SK-N-SH (cell line): ENCODE results near the gene RRP1B. TPM values are rescaled to one million over a fixed set of nuclear protein-coding genes. Genes with fewer than 3 reads are reported as not detected.
A peak's percentile ranks its signal among the peaks of the same experiment; 100 is the strongest.

Source experiments
- CTCF ChIA-PET: fragments of 300-600, 350-600 bp; formaldehyde crosslinking; extraction: SDS; loops from one replicate; lab custom pipeline; 2021; lab: Yijun Ruan, JAX
- POLR2A ChIA-PET: fragments of 350-600 bp; sonication (Branson Sonifier 250); formaldehyde crosslinking; extraction: SDS; loops from one replicate; lab custom pipeline; 2020; ENCODE audit warnings: antibody characterized with exemption, inconsistent platforms; lab: Yijun Ruan, JAX
- DNase-seq: peaks from one replicate; pipeline ENCODE4 v3.0.0; 2012
- H2AFZ ChIP-seq: fragments of 200-600 bp; sonication (generic); 2 replicates; pipeline ENCODE4 v1.8.1; 2016; ENCODE audit warnings: antibody characterized with exemption, mild to moderate bottlenecking, low read depth
- H3F3A ChIP-seq: fragments of 200-600 bp; sonication (generic); replicated peaks from 2 replicates; pipeline ENCODE3; 2016; ENCODE audit warnings: antibody characterized with exemption, mild to moderate bottlenecking; ENCODE audit not compliant: insufficient read depth
- H3K27ac ChIP-seq, 2 experiments: fragments of 200-500 bp in 1 of 2; fragments of 200-600 bp in 1 of 2; sonication (Bioruptor generic) in 1 of 2; sonication (generic), shearing (Covaris generic) in 1 of 2; 2 replicates each; pipeline versions ENCODE4 v1.5.1 to v1.6.1; 2014 to 2016; ENCODE audit warnings: low read depth in 2 of 2, inconsistent platforms in 1 of 2, low read length in 1 of 2, mild to moderate bottlenecking in 1 of 2, mixed read lengths in 1 of 2
- H3K27me3 ChIP-seq: fragments of 200-600 bp; sonication (generic), shearing (Covaris generic); 2 replicates; pipeline ENCODE4 v1.6.1; 2016; ENCODE audit warnings: mixed run types; ENCODE audit not compliant: insufficient read depth
- H3K36me3 ChIP-seq, 2 experiments: fragments of 200-500 bp in 1 of 2; fragments of 200-600 bp in 1 of 2; sonication (Bioruptor generic) in 1 of 2; sonication (generic) in 1 of 2; replicated peaks in 1 of 2; 2 replicates each; pipeline versions ENCODE3 to v1.5.1; 2014 to 2016; ENCODE audit warnings: low read length in 1 of 2, mild to moderate bottlenecking in 1 of 2; ENCODE audit not compliant: insufficient read depth in 2 of 2, control insufficient read depth in 1 of 2
- H3K4me1 ChIP-seq, 2 experiments: fragments of 200-500 bp in 1 of 2; fragments of 200-600 bp in 1 of 2; sonication (Bioruptor generic) in 1 of 2; sonication (generic), shearing (Covaris generic) in 1 of 2; 2 replicates each; pipeline versions ENCODE4 v1.5.1 to v1.6.1; 2014 to 2016; ENCODE audit warnings: low read depth in 1 of 2, low read length in 1 of 2, mixed run types in 1 of 2; ENCODE audit not compliant: insufficient read depth in 2 of 2, control insufficient read depth in 1 of 2
- H3K4me2 ChIP-seq: fragments of 200-600 bp; sonication (generic), shearing (Covaris generic); 2 replicates; pipeline ENCODE4 v1.6.1; 2017; ENCODE audit warnings: mixed run types
- H3K4me3 ChIP-seq, 2 experiments: fragments of 200-500 bp in 1 of 2; fragments of 200-600 bp in 1 of 2; sonication (Bioruptor generic) in 1 of 2; sonication (generic), shearing (Covaris generic) in 1 of 2; 2 replicates each; pipeline versions ENCODE4 v1.5.1 to v1.8.1; 2014 to 2016; ENCODE audit warnings: low read depth in 2 of 2, inconsistent platforms in 1 of 2, low read length in 1 of 2, mild to moderate bottlenecking in 1 of 2, mixed read lengths in 1 of 2, moderate library complexity in 1 of 2
- H3K79me2 ChIP-seq: fragments of 200-600 bp; sonication (generic); 2 replicates; pipeline ENCODE4 v1.8.1; 2017; ENCODE audit warnings: mild to moderate bottlenecking; ENCODE audit not compliant: insufficient read depth
- H3K9ac ChIP-seq: fragments of 200-600 bp; sonication (generic); 2 replicates; pipeline ENCODE4 v1.6.1; 2017; ENCODE audit warnings: mixed run types
- H3K9me2 ChIP-seq: fragments of 200-600 bp; sonication (generic); 2 replicates; pipeline ENCODE4 v1.6.1; 2017; ENCODE audit warnings: mixed run types
- H3K9me3 ChIP-seq: fragments of 200-600 bp; sonication (generic); 2 replicates; pipeline ENCODE4 v1.6.1; 2017; ENCODE audit warnings: mixed run types, mild to moderate bottlenecking, moderate library complexity
- H4K20me1 ChIP-seq: fragments of 200-600 bp; sonication (generic); 2 replicates; pipeline ENCODE4 v1.6.1; 2017; ENCODE audit warnings: mild to moderate bottlenecking, mixed run types; ENCODE audit not compliant: insufficient read depth
- CHD2 ChIP-seq: fragments of 150-350 bp; IDR thresholded peaks from 2 replicates; pipeline ENCODE4 v1.6.1; 2018; ENCODE audit warnings: low read length; ENCODE audit not compliant: partially characterized antibody
- ELF1 ChIP-seq: IDR thresholded peaks from 2 replicates; pipeline ENCODE4 v1.4.0; 2012
- EP300 ChIP-seq, 2 experiments: IDR thresholded peaks; 2 replicates each; pipeline versions ENCODE4 v1.4.0 to v1.6.1; 2012; ENCODE audit warnings: borderline replicate concordance in 1 of 2, low read depth in 1 of 2, low read length in 1 of 2
- EZH2phosphoT487 ChIP-seq: fragments of 200-600 bp; sonication (generic); IDR thresholded peaks from 2 replicates; pipeline ENCODE4 v1.6.1; 2017; ENCODE audit warnings: low read depth, mixed run types, mild to moderate bottlenecking, antibody characterized with exemption, moderate library complexity, borderline replicate concordance
- FOSL2 ChIP-seq: IDR thresholded peaks from 2 replicates; pipeline ENCODE4 v1.4.0; 2012; ENCODE audit warnings: low read depth, mild to moderate bottlenecking, moderate library complexity, borderline replicate concordance
- FOXM1 ChIP-seq: IDR thresholded peaks from 2 replicates; pipeline ENCODE4 v1.4.0; 2012; ENCODE audit warnings: low read depth, mild to moderate bottlenecking
- GABPA ChIP-seq: IDR thresholded peaks from 2 replicates; pipeline ENCODE4 v1.4.0; 2012; ENCODE audit warnings: low read depth, mild to moderate bottlenecking
- GATA2 ChIP-seq: sonication (generic); formaldehyde crosslinking; IDR thresholded peaks from 2 replicates; pipeline ENCODE4 v1.5.0; 2020; ENCODE audit warnings: mild to moderate bottlenecking, missing genetic modification reagents
- JUND ChIP-seq: IDR thresholded peaks from 2 replicates; pipeline ENCODE4 v1.4.0; 2012
- MEF2A ChIP-seq: IDR thresholded peaks from 2 replicates; pipeline ENCODE4 v1.4.0; 2012; ENCODE audit warnings: low read depth, borderline replicate concordance
- NFIC ChIP-seq: IDR thresholded peaks from 2 replicates; pipeline ENCODE4 v1.4.0; 2012; ENCODE audit warnings: borderline replicate concordance
- NRF1 ChIP-seq: IDR thresholded peaks from 2 replicates; pipeline ENCODE4 v1.6.1; 2012; ENCODE audit warnings: low read depth, mild to moderate bottlenecking, low read length
- RAD21 ChIP-seq: IDR thresholded peaks from 2 replicates; pipeline ENCODE4 v1.6.1; 2012; ENCODE audit warnings: mild to moderate bottlenecking, low read length
- RFX5 ChIP-seq: IDR thresholded peaks from 2 replicates; pipeline ENCODE4 v1.6.1; 2012; ENCODE audit warnings: mild to moderate bottlenecking, improper control_type of control experiment, low read length
- SIN3A ChIP-seq: IDR thresholded peaks from 2 replicates; pipeline ENCODE4 v1.6.1; 2012; ENCODE audit warnings: low read depth, mild to moderate bottlenecking, low read length, moderate library complexity, borderline replicate concordance
- SMC3 ChIP-seq: IDR thresholded peaks from 2 replicates; pipeline ENCODE4 v1.6.1; 2012; ENCODE audit warnings: low read depth, low read length, improper control_type of control experiment
- TAF1 ChIP-seq: IDR thresholded peaks from 2 replicates; pipeline ENCODE4 v1.6.1; 2012; ENCODE audit warnings: low read depth, mild to moderate bottlenecking, low read length, moderate library complexity, borderline replicate concordance
- TCF12 ChIP-seq: IDR thresholded peaks from 2 replicates; pipeline ENCODE4 v1.4.0; 2012
- TEAD4 ChIP-seq: IDR thresholded peaks from 2 replicates; pipeline ENCODE4 v1.4.0; 2012; ENCODE audit warnings: mild to moderate bottlenecking, borderline replicate concordance; ENCODE audit not compliant: insufficient read depth
- YY1 ChIP-seq: IDR thresholded peaks from 2 replicates; pipeline ENCODE4 v1.4.0; 2012; ENCODE audit warnings: low read depth, mild to moderate bottlenecking
- WGBS: methylation state at CpG from one replicate; pipeline ENCODE4 v1.1.6; 2017; ENCODE audit warnings: low lambda C conversion rate; 5-methylcytosine and 5-hydroxymethylcytosine counted together
- polyA plus RNA-seq, 3 experiments: library from polyadenylated mRNA; depleted of rRNA; stranded (reverse); fragments of >200 nt; gene quantifications; 2 replicates each; pipeline ENCODE4 v1.2.3, GENCODE V29; 2012
- TF ChIP-seq, protein P1 (sequence below): fragments of 150-350 bp; IDR thresholded peaks from 2 replicates; pipeline ENCODE4 v1.6.1; 2017; ENCODE audit warnings: antibody characterized with exemption, low read length, low read depth, borderline replicate concordance
- TF ChIP-seq, protein P2 (sequence below): IDR thresholded peaks from 2 replicates; pipeline ENCODE4 v1.4.0; 2012; ENCODE audit warnings: low read depth, borderline replicate concordance
- TF ChIP-seq, protein P3 (sequence below): fragments of 200-600 bp; sonication (generic); IDR thresholded peaks from 2 replicates; pipeline ENCODE4 v1.6.1; 2017; ENCODE audit warnings: antibody characterized with exemption, mild to moderate bottlenecking, moderate library complexity
- TF ChIP-seq, protein P4 (sequence below): fragments of 150-350 bp; IDR thresholded peaks from 2 replicates; pipeline ENCODE4 v1.6.1; 2016; ENCODE audit warnings: mild to moderate bottlenecking, low read depth, low read length

The RRP1B gene, protein sequence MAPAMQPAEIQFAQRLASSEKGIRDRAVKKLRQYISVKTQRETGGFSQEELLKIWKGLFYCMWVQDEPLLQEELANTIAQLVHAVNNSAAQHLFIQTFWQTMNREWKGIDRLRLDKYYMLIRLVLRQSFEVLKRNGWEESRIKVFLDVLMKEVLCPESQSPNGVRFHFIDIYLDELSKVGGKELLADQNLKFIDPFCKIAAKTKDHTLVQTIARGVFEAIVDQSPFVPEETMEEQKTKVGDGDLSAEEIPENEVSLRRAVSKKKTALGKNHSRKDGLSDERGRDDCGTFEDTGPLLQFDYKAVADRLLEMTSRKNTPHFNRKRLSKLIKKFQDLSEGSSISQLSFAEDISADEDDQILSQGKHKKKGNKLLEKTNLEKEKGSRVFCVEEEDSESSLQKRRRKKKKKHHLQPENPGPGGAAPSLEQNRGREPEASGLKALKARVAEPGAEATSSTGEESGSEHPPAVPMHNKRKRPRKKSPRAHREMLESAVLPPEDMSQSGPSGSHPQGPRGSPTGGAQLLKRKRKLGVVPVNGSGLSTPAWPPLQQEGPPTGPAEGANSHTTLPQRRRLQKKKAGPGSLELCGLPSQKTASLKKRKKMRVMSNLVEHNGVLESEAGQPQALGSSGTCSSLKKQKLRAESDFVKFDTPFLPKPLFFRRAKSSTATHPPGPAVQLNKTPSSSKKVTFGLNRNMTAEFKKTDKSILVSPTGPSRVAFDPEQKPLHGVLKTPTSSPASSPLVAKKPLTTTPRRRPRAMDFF
- polyA plus RNA-seq (2012; rRNA removed): 9.6 and 10.4 TPM in 2 replicates
- 8.6 and 10.1 TPM in 2 replicates for polyA plus RNA-seq (2012; cell fraction: cytosol; rRNA removed)
- polyA plus RNA-seq (2012; cell fraction: nucleus; rRNA removed): 11.7 and 12.3 TPM in 2 replicates

DNA sequence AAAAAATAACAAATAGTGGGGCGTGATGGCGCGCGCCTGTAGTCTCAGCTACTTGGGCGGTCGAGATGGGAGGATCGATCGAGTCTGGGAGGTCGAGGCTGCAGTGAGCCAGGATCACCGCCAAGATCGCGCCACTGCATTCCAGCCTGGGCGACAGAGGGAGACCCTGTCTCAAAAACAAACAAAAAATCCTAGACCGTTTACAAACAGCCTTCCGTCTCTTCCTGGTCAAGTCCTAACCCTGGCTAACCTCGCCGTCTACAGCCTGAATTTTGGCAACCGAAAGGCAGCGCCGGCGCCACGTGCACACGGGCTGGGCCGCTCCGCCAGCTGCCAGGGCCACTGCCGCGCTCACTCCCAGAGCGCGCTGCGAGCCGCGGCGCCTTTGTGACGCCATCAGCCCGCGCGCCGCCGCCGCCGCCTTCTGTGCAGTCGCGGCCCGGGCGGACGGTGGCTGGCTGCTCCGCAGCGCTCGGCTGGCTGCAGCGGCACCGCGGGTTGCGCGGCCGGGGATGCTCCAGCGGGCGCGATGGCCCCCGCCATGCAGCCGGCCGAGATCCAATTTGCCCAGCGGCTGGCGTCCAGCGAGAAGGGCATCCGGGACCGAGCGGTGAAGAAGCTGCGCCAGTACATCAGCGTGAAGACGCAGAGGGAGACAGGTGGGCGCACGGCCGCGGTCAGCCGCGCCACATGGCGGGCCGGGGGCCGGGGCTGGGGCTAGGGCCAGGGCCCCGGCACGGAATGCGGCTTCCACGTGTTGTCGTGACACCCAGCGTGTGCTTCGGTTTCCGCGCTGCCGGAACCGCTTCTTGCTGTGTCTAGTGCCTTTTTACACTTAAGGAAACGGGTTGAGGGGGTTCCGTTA lies at the start of gene RRP1B, which contains the start of gene HSF2BP:
Gene RRP1B (plus strand): TSS at position 425 of the 865 bp plus-strand sequence. CDS start 105 bp downstream, at position 530.
Gene HSF2BP (minus strand): TSS at position 353 of the 865 bp plus-strand sequence. CDS start 1,392 bp downstream, outside the sequence.
- WGBS: 25% methylated on average over 40 of the region's 92 CpGs
- DNase-seq: peak; percentile 97
- TF ChIP-seq RAD21: no peak; the same call in 1 of the 2 replicates
- TF ChIP-seq ELF1: no peak
- no peak for TF ChIP-seq SMC3
- TF ChIP-seq EZH2phosphoT487: no peak
- 0 out of 4 replicates have a peak, but pooled peaks of 1 of the 2 experiments have one; percentile 5 for TF ChIP-seq EP300 (IDR thresholded peaks at IDR 0.05; ENCODE audit: borderline replicate concordance in 1 of 2, low read depth in 1 of 2, low read length in 1 of 2)
- peak; percentile 67; the same call in 1 of the 2 replicates for TF ChIP-seq SIN3A
- peak; percentile 85; the same call in 1 of the 2 replicates for TF ChIP-seq TAF1
- TF ChIP-seq RFX5: no peak
- TF ChIP-seq, protein P1, sequence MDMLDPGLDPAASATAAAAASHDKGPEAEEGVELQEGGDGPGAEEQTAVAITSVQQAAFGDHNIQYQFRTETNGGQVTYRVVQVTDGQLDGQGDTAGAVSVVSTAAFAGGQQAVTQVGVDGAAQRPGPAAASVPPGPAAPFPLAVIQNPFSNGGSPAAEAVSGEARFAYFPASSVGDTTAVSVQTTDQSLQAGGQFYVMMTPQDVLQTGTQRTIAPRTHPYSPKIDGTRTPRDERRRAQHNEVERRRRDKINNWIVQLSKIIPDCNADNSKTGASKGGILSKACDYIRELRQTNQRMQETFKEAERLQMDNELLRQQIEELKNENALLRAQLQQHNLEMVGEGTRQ: no peak
- peak; percentile 56 for TF ChIP-seq CHD2
- no peak for TF ChIP-seq GATA2 (CRISPR knock-in tag)
- TF ChIP-seq MEF2A: no peak
- no peak for TF ChIP-seq NFIC
- TF ChIP-seq TEAD4: no peak
- TF ChIP-seq, protein P2, sequence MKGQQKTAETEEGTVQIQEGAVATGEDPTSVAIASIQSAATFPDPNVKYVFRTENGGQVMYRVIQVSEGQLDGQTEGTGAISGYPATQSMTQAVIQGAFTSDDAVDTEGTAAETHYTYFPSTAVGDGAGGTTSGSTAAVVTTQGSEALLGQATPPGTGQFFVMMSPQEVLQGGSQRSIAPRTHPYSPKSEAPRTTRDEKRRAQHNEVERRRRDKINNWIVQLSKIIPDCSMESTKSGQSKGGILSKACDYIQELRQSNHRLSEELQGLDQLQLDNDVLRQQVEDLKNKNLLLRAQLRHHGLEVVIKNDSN: peak; percentile 32; the same call in 1 of the 2 replicates
- TF ChIP-seq GABPA: no peak
- TF ChIP-seq NRF1: no peak
- TF ChIP-seq JUND: no peak
- TF ChIP-seq FOXM1: no peak
- TF ChIP-seq YY1: no peak
- TF ChIP-seq, protein P3, sequence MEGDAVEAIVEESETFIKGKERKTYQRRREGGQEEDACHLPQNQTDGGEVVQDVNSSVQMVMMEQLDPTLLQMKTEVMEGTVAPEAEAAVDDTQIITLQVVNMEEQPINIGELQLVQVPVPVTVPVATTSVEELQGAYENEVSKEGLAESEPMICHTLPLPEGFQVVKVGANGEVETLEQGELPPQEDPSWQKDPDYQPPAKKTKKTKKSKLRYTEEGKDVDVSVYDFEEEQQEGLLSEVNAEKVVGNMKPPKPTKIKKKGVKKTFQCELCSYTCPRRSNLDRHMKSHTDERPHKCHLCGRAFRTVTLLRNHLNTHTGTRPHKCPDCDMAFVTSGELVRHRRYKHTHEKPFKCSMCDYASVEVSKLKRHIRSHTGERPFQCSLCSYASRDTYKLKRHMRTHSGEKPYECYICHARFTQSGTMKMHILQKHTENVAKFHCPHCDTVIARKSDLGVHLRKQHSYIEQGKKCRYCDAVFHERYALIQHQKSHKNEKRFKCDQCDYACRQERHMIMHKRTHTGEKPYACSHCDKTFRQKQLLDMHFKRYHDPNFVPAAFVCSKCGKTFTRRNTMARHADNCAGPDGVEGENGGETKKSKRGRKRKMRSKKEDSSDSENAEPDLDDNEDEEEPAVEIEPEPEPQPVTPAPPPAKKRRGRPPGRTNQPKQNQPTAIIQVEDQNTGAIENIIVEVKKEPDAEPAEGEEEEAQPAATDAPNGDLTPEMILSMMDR: peak; percentile 23
- no peak for TF ChIP-seq FOSL2
- TF ChIP-seq, protein P4, sequence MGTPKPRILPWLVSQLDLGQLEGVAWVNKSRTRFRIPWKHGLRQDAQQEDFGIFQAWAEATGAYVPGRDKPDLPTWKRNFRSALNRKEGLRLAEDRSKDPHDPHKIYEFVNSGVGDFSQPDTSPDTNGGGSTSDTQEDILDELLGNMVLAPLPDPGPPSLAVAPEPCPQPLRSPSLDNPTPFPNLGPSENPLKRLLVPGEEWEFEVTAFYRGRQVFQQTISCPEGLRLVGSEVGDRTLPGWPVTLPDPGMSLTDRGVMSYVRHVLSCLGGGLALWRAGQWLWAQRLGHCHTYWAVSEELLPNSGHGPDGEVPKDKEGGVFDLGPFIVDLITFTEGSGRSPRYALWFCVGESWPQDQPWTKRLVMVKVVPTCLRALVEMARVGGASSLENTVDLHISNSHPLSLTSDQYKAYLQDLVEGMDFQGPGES: no peak
- no peak; the same call in 1 of the 2 replicates for TF ChIP-seq TCF12

More for the DNA sequence above, at the start of gene RRP1B, which contains the start of gene HSF2BP:
- Histone ChIP-seq H3K4me3 (peak within 1 kb of the TSS; percentile 88 to 94), H3K27me3 (no peaks in the 10 kb centered on the region), H3K27ac (peak within 1 kb of the TSS; percentile 75 to 77), H3K9me2 (no peaks in the 10 kb centered on the region), H3K36me3 (peaks cover 10 to 20% of the 10 kb centered on the region in 2 experiments), H4K20me1 (no peaks in the 10 kb centered on the region), H3K79me2 (peaks cover 48% of the 10 kb centered on the region), H3K9ac (peak within 1 kb of the TSS; percentile 81), H3F3A (peaks cover 14% of the 10 kb centered on the region), H2AFZ (peak within 1 kb of the TSS; percentile 91), H3K9me3 (no peaks in the 10 kb centered on the region), H3K4me2 (peak within 1 kb of the TSS; percentile 80), H3K4me1 (peaks cover 5 to 13% of the 10 kb centered on the region in 2 experiments; a peak in 3 of 4 replicates)
- ChIA-PET POLR2A (interaction anchor here (0.7 to 1.3 kb wide), 2 partner anchors 130 to 685 kb away, joined by 3 read pairs; partner anchors contain the start of genes PKNOX1 and RRP1), CTCF (interaction anchor here (1.3 to 1.4 kb wide), 2 partner anchors 13 to 316 kb away, joined by 3 to 4 read pairs; no protein-coding TSS in a partner anchor)
